Smooth muscle cell (in vitro differentiated cells): ENCODE results near the gene ACACA. TPM values are rescaled to one million over a fixed set of nuclear protein-coding genes. Genes with fewer than 3 reads are reported as not detected.

ENCODE experiments used
- DNase-seq: peaks from one replicate; lab custom pipeline; 2025; ENCODE audit not compliant: unreplicated experiment; lab: John Stamatoyannopoulos, UW
- H2AFZ ChIP-seq: fragments of 200-600 bp; sonication (generic); 2 replicates; pipeline ENCODE4 v1.6.0; 2016; ENCODE audit warnings: antibody characterized with exemption, low read depth, mild to moderate bottlenecking
- H3F3A ChIP-seq: fragments of 200-600 bp; sonication (generic); 2 replicates; pipeline ENCODE4 v1.6.0; 2017; ENCODE audit warnings: antibody characterized with exemption, low read depth
- H3K27ac ChIP-seq: fragments of 200-600 bp; sonication (generic); 2 replicates; pipeline ENCODE4 v1.5.1; 2016; ENCODE audit warnings: low read depth, mild to moderate bottlenecking
- H3K27me3 ChIP-seq: fragments of 200-600 bp; sonication (generic); 2 replicates; pipeline ENCODE4 v1.6.1; 2016; ENCODE audit warnings: low read depth, mild to moderate bottlenecking
- H3K36me3 ChIP-seq: fragments of 200-600 bp; sonication (generic); 2 replicates; pipeline ENCODE4 v1.5.1; 2016; ENCODE audit warnings: low read depth
- H3K4me1 ChIP-seq: fragments of 200-600 bp; sonication (generic); 2 replicates; pipeline ENCODE4 v1.5.1; 2016; ENCODE audit warnings: low read depth
- H3K4me2 ChIP-seq: fragments of 200-600 bp; sonication (generic); 2 replicates; pipeline ENCODE4 v1.6.0; 2016; ENCODE audit warnings: mild to moderate bottlenecking
- H3K4me3 ChIP-seq: fragments of 200-600 bp; sonication (generic); 2 replicates; pipeline ENCODE4 v1.5.1; 2016; ENCODE audit warnings: mild to moderate bottlenecking
- H3K79me2 ChIP-seq: fragments of 200-600 bp; sonication (generic); 2 replicates; pipeline ENCODE4 v1.6.0; 2016; ENCODE audit warnings: low read depth, mild to moderate bottlenecking
- H3K9ac ChIP-seq: fragments of 200-600 bp; sonication (generic); 2 replicates; pipeline ENCODE4 v1.6.0; 2016; ENCODE audit warnings: low read depth
- H3K9me3 ChIP-seq: fragments of 200-600 bp; sonication (generic); replicated peaks from 2 replicates; pipeline ENCODE4 v1.5.1; 2016; ENCODE audit warnings: low read depth
- H4K20me1 ChIP-seq: fragments of 200-600 bp; sonication (generic); 2 replicates; pipeline ENCODE4 v1.6.0; 2016; ENCODE audit warnings: low read depth
- WGBS: methylation state at CpG from one replicate; pipeline ENCODE4 v1.1.7; 2016; ENCODE audit warnings: low lambda C conversion rate; 5-methylcytosine and 5-hydroxymethylcytosine counted together
- polyA plus RNA-seq: library from polyadenylated mRNA; unstranded; fragments of >200 nt; fragmentation: Nextera tagmentation; extraction: Ambion mirVana; gene quantifications from 2 replicates; pipeline ENCODE4 v1.2.1, GENCODE V29; 2016
- total RNA-seq: library from RNA; depleted of rRNA; stranded (reverse); fragments of >200 nt; gene quantifications from 2 replicates; pipeline ENCODE4 v1.2.3, GENCODE V29; 2014
- TF ChIP-seq, protein P1 (sequence below): fragments of 200-600 bp; sonication (generic); IDR thresholded peaks from 2 replicates; pipeline ENCODE4 v1.5.1; 2017; ENCODE audit warnings: borderline replicate concordance, mild to moderate bottlenecking, antibody characterized with exemption; ENCODE audit not compliant: insufficient read depth, poor library complexity, severe bottlenecking

ACACA gene
- total and polyA plus RNA-seq, 2 experiments from 2014 or later = 16.4 to 33.9 TPM

DNA sequence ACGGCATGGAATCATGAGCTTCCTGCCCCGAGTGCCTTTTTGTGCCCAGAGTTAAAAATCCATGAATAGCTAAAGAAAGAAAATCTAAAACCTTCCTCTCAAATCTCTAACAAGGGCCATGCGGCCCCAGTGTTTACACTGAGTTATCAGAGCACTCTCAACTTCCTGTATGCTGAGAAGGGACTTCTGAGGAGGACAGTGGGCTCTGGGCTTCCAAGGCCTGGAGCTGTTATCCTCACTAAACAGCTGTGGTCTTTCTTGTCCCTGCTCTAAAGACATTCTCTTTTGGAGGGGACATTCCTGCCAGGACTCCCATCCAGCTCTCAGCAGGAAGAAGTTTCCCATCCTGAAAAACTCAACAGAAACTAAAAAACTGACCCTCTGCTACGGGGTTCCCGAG is 322.3 kb downstream of the ACACA start:
- Histone ChIP-seq H3K79me2 (no peaks in the 10 kb centered on the region), H4K20me1 (no peaks in the 10 kb centered on the region), H3K36me3 (no peaks in the 10 kb centered on the region), H3F3A (no peaks in the 10 kb centered on the region), H3K4me3 (no peak overlapping the region), H3K4me2 (peak overlapping the region; percentile 23), H3K9ac (no peak overlapping the region), H3K27ac (peak overlapping the region; percentile 20), H3K4me1 (peaks cover 4% of the 10 kb centered on the region), H3K9me3 (no peaks in the 10 kb centered on the region), H2AFZ (no peak overlapping the region), H3K27me3 (no peaks in the 10 kb centered on the region)
- DNase-seq = no peak
- WGBS = 60% methylated on average over 5 of the region's 5 CpGs
- TF ChIP-seq, protein P1, sequence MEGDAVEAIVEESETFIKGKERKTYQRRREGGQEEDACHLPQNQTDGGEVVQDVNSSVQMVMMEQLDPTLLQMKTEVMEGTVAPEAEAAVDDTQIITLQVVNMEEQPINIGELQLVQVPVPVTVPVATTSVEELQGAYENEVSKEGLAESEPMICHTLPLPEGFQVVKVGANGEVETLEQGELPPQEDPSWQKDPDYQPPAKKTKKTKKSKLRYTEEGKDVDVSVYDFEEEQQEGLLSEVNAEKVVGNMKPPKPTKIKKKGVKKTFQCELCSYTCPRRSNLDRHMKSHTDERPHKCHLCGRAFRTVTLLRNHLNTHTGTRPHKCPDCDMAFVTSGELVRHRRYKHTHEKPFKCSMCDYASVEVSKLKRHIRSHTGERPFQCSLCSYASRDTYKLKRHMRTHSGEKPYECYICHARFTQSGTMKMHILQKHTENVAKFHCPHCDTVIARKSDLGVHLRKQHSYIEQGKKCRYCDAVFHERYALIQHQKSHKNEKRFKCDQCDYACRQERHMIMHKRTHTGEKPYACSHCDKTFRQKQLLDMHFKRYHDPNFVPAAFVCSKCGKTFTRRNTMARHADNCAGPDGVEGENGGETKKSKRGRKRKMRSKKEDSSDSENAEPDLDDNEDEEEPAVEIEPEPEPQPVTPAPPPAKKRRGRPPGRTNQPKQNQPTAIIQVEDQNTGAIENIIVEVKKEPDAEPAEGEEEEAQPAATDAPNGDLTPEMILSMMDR = no peak

DNA sequence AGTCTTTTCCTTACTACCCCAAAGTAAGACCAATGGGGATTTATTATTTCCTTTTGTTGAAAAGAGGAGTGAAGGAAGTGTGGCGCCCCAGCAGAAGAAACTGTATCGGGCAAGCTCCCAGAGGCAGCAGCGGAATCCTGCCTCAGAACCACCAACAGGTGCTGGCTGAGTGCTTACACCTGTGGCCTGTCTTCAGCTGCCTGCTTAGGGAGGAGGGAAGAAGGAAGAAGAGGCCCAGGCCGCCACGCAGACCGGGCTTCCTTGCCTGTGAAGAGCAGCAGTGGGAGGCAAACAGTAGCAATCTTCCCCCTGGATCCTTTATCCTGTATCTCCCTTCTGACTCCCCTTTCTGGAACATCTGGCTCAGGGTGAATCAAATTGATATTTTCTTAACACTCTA is 323.2 kb downstream of the ACACA start:
- no peaks in the 10 kb centered on the region for H3K9me3 ChIP-seq
- no peak for DNase-seq
- 88% methylated on average over 6 of the region's 6 CpGs for WGBS
- no peak overlapping the region for H2AFZ ChIP-seq
- H4K20me1 ChIP-seq = no peaks in the 10 kb centered on the region
- H3K4me3 ChIP-seq = no peak overlapping the region
- TF ChIP-seq, protein P1 = no peak
- H3K4me2 ChIP-seq = no peak overlapping the region
- no peak overlapping the region for H3K9ac ChIP-seq
- no peaks in the 10 kb centered on the region for H3K36me3 ChIP-seq
- no peaks in the 10 kb centered on the region for H3K79me2 ChIP-seq
- no peaks in the 10 kb centered on the region for H3K27me3 ChIP-seq
- peaks cover 4% of the 10 kb centered on the region for H3K4me1 ChIP-seq
- no peaks in the 10 kb centered on the region for H3F3A ChIP-seq
- no peak overlapping the region for H3K27ac ChIP-seq

DNA sequence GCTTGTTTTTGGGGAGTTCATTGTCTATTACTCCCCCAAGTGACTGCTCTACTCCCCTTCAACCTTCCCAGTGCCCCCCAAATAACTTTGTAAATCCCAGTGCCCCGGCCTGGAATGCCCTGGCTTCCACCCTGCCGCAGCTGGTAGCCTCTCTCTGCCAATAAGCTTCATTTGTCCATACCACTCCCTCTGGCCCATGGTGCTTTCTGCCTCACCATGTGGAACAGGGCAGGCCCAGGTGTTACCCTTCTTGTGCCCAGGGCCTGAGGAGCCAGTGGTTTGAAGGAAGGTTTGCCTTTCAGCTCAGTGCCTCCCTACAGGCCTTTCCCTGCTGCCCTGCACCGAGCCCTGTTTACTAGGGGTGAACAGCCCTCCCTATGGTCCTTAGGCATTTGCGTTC is 323.7 kb downstream of the ACACA start:
- Histone ChIP-seq H3K4me2 (no peak overlapping the region), H3K79me2 (no peaks in the 10 kb centered on the region), H3K4me3 (no peak overlapping the region), H4K20me1 (no peaks in the 10 kb centered on the region), H3K4me1 (peaks cover 4% of the 10 kb centered on the region), H3K36me3 (no peaks in the 10 kb centered on the region), H3K9me3 (no peaks in the 10 kb centered on the region), H2AFZ (no peak overlapping the region), H3K27me3 (no peaks in the 10 kb centered on the region), H3K27ac (no peak overlapping the region), H3F3A (no peaks in the 10 kb centered on the region), H3K9ac (no peak overlapping the region)
- no peak for DNase-seq
- 98% methylated on average over 4 of the region's 4 CpGs for WGBS
- TF ChIP-seq, protein P1 = no peak

DNA sequence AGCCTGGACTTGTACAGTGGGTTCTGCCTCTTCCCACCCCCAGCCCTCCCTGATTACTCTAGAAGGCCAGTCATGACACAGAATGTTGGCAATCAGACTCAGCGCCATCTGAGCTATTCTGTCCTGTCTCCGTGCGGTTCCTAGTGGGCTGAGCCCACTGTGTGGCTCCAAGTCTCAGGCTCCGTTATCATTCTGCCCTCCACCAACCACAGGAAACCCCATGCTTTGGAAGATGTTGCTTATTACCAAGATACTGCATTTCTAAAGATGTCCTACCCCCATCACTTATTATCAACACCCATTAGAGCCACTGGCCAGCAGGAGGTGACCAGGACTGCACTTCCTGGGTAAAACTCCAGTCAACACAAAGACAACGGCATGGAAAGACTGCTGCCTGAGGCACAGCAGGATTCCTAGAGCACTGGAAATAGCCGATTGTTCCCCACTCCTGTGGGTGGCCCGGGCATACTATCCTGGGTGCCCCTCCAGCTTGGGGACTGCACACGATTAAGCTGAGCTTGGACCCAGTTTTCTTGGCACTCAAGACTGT is 324.2 kb downstream of the ACACA start:
- no peaks in the 10 kb centered on the region for H3F3A ChIP-seq
- H3K27me3 ChIP-seq = no peaks in the 10 kb centered on the region
- no peak for DNase-seq
- H3K9me3 ChIP-seq = no peaks in the 10 kb centered on the region
- H3K4me2 ChIP-seq = no peak overlapping the region
- TF ChIP-seq, protein P1 = no peak
- no peak overlapping the region for H2AFZ ChIP-seq
- no peak overlapping the region for H3K4me3 ChIP-seq
- H3K36me3 ChIP-seq = no peaks in the 10 kb centered on the region
- no peaks in the 10 kb centered on the region for H4K20me1 ChIP-seq
- no peaks in the 10 kb centered on the region for H3K79me2 ChIP-seq
- no peak overlapping the region for H3K9ac ChIP-seq
- 71% methylated on average over 8 of the region's 8 CpGs for WGBS
- peaks cover 4% of the 10 kb centered on the region for H3K4me1 ChIP-seq
- H3K27ac ChIP-seq = no peak overlapping the region
